SH-SY5Y (cell line): ENCODE measurements around the gene ASTN1.

Experiments used
- GATA2 ChIP-seq: IDR thresholded peaks from 2 replicates; pipeline ENCODE4 v1.6.1; 2011; ENCODE audit warnings: mild to moderate bottlenecking, low read depth, low read length
- GATA3 ChIP-seq: IDR thresholded peaks from 2 replicates; pipeline ENCODE4 v1.6.1; 2011; ENCODE audit warnings: low read depth, mild to moderate bottlenecking, low read length, moderate library complexity

GRCh38 chr1:177126267-177126666 lies 38.2 kb downstream of the ASTN1 start:
- no peak for TF ChIP-seq GATA2
- TF ChIP-seq GATA3: no peak
